Adipocyte (in vitro differentiated cells): ENCODE data around the gene NAV2.

ENCODE experiments used
- DNase-seq: peaks from one replicate; pipeline ENCODE4 v3.0.0-alpha.2; 2015; ENCODE audit warnings: low read depth
- H3K27me3 ChIP-seq: replicated peaks from 2 replicates; pipeline ENCODE4 v1.7.0; 2013; ENCODE audit warnings: mild to moderate bottlenecking, low read length, moderate library complexity; ENCODE audit not compliant: control insufficient read depth, insufficient read depth
- H3K36me3 ChIP-seq: 2 replicates; pipeline ENCODE4 v1.7.0; 2013; ENCODE audit warnings: low read length, mild to moderate bottlenecking, moderate library complexity; ENCODE audit not compliant: control insufficient read depth, insufficient read depth, severe bottlenecking
- H3K4me1 ChIP-seq: 2 replicates; pipeline ENCODE4 v1.7.0; 2013; ENCODE audit warnings: mild to moderate bottlenecking, low read length, moderate library complexity; ENCODE audit not compliant: control insufficient read depth, insufficient read depth
- H3K4me3 ChIP-seq: 2 replicates; pipeline ENCODE4 v1.7.0; 2013; ENCODE audit warnings: mild to moderate bottlenecking, low read length, moderate library complexity
- H3K9ac ChIP-seq: 2 replicates; pipeline ENCODE4 v1.7.0; 2013; ENCODE audit warnings: mild to moderate bottlenecking, low read length, moderate library complexity
- H3K9me3 ChIP-seq: 2 replicates; pipeline ENCODE4 v1.7.0; 2013; ENCODE audit warnings: mild to moderate bottlenecking, low read length, moderate library complexity; ENCODE audit not compliant: control insufficient read depth

Gene NAV2

GRCh38 chr11:19874266-19874665 is 161.6 kb downstream of the NAV2 start:
- no peak overlapping the region for H3K9ac ChIP-seq
- H3K27me3 ChIP-seq = no peaks in the 10 kb centered on the region
- H3K4me3 ChIP-seq = no peak overlapping the region
- no peaks in the 10 kb centered on the region for H3K9me3 ChIP-seq
- no peak for DNase-seq
- peaks cover 67% of the 10 kb centered on the region for H3K36me3 ChIP-seq
- peaks cover 5% of the 10 kb centered on the region for H3K4me1 ChIP-seq

GRCh38 chr11:19876750-19877149 is 164.1 kb downstream of the NAV2 start:
- Histone ChIP-seq H3K36me3 (peaks cover 69% of the 10 kb centered on the region), H3K4me3 (no peak overlapping the region), H3K4me1 (peaks cover 3% of the 10 kb centered on the region), H3K9ac (no peak overlapping the region), H3K9me3 (no peaks in the 10 kb centered on the region), H3K27me3 (no peaks in the 10 kb centered on the region)
- no peak for DNase-seq

- H3K4me3 ChIP-seq = no peak overlapping the region
- H3K36me3 ChIP-seq = peaks cover 70% of the 10 kb centered on the region
- no peak overlapping the region for H3K9ac ChIP-seq
- no peak for DNase-seq
- H3K9me3 ChIP-seq = no peaks in the 10 kb centered on the region
- H3K4me1 ChIP-seq = peaks cover 3% of the 10 kb centered on the region
- H3K27me3 ChIP-seq = no peaks in the 10 kb centered on the region
Observed at GRCh38 chr11:19878520-19878919, 165.9 kb downstream of the NAV2 start.

- Histone ChIP-seq H3K9me3 (no peaks in the 10 kb centered on the region), H3K9ac (no peak overlapping the region), H3K4me1 (peaks cover 2% of the 10 kb centered on the region), H3K36me3 (peaks cover 72% of the 10 kb centered on the region), H3K27me3 (no peaks in the 10 kb centered on the region), H3K4me3 (no peak overlapping the region)
- DNase-seq = no peak
Observed at GRCh38 chr11:19879307-19880087, 166.9 kb downstream of the NAV2 start.

- Histone ChIP-seq H3K27me3 (no peaks in the 10 kb centered on the region), H3K9ac (no peak overlapping the region), H3K36me3 (peaks cover 75% of the 10 kb centered on the region), H3K4me3 (no peak overlapping the region), H3K4me1 (no peaks in the 10 kb centered on the region), H3K9me3 (no peaks in the 10 kb centered on the region)
- no peak for DNase-seq
Observed at GRCh38 chr11:19880088-19880345, 167.4 kb downstream of the NAV2 start.

GRCh38 chr11:19881177-19881576 is 168.5 kb downstream of the NAV2 start:
- DNase-seq = no peak
- no peaks in the 10 kb centered on the region for H3K27me3 ChIP-seq
- no peak overlapping the region for H3K9ac ChIP-seq
- no peak overlapping the region for H3K4me3 ChIP-seq
- no peaks in the 10 kb centered on the region for H3K9me3 ChIP-seq
- no peaks in the 10 kb centered on the region for H3K4me1 ChIP-seq
- H3K36me3 ChIP-seq = peaks cover 80% of the 10 kb centered on the region

- H3K36me3 ChIP-seq = peaks cover 76% of the 10 kb centered on the region
- H3K27me3 ChIP-seq = no peaks in the 10 kb centered on the region
- no peak overlapping the region for H3K4me3 ChIP-seq
- no peak for DNase-seq
- H3K9ac ChIP-seq = no peak overlapping the region
- no peaks in the 10 kb centered on the region for H3K4me1 ChIP-seq
- H3K9me3 ChIP-seq = no peaks in the 10 kb centered on the region
Observed at GRCh38 chr11:19882356-19882755, 169.7 kb downstream of the NAV2 start.

- no peak for DNase-seq
- peaks cover 85% of the 10 kb centered on the region for H3K36me3 ChIP-seq
Observed at GRCh38 chr11:19886498-19886897, 173.9 kb downstream of the NAV2 start.

GRCh38 chr11:19887842-19888241 is 175.2 kb downstream of the NAV2 start:
- DNase-seq = no peak
- Histone ChIP-seq H3K36me3 (peaks cover 85% of the 10 kb centered on the region), H3K9me3 (no peaks in the 10 kb centered on the region), H3K9ac (no peak overlapping the region), H3K27me3 (no peaks in the 10 kb centered on the region), H3K4me3 (no peak overlapping the region), H3K4me1 (peaks cover 16% of the 10 kb centered on the region)

More at GRCh38 chr11:19886498-19886897, 173.9 kb downstream of the NAV2 start:
- Histone ChIP-seq H3K4me3 (no peak overlapping the region), H3K4me1 (peaks cover 9% of the 10 kb centered on the region), H3K9me3 (no peaks in the 10 kb centered on the region), H3K9ac (no peak overlapping the region), H3K27me3 (no peaks in the 10 kb centered on the region)

- H3K36me3 ChIP-seq = peaks cover 84% of the 10 kb centered on the region
- H3K27me3 ChIP-seq = no peaks in the 10 kb centered on the region
- H3K9ac ChIP-seq = no peak overlapping the region
- no peak overlapping the region for H3K4me3 ChIP-seq
- H3K4me1 ChIP-seq = peaks cover 16% of the 10 kb centered on the region
- DNase-seq = no peak
- no peaks in the 10 kb centered on the region for H3K9me3 ChIP-seq
Observed at GRCh38 chr11:19889531-19889930, 176.9 kb downstream of the NAV2 start.

GRCh38 chr11:19890308-19890707 is 177.7 kb downstream of the NAV2 start:
- H3K9ac ChIP-seq = no peak overlapping the region
- H3K9me3 ChIP-seq = no peaks in the 10 kb centered on the region
- no peak overlapping the region for H3K4me3 ChIP-seq
- peaks cover 16% of the 10 kb centered on the region for H3K4me1 ChIP-seq
- peak; percentile 68 for DNase-seq
- no peaks in the 10 kb centered on the region for H3K27me3 ChIP-seq
- peaks cover 77% of the 10 kb centered on the region for H3K36me3 ChIP-seq

GRCh38 chr11:19891022-19891421 is 178.4 kb downstream of the NAV2 start:
- H3K4me1 ChIP-seq = peaks cover 16% of the 10 kb centered on the region
- no peaks in the 10 kb centered on the region for H3K9me3 ChIP-seq
- no peak overlapping the region for H3K4me3 ChIP-seq
- H3K9ac ChIP-seq = no peak overlapping the region
- H3K36me3 ChIP-seq = peaks cover 77% of the 10 kb centered on the region
- H3K27me3 ChIP-seq = no peaks in the 10 kb centered on the region
- DNase-seq = no peak
